HG03442 (cell line): Measurements from ENCODE around the gene TTC21A.
A peak's percentile ranks its signal among the peaks of the same experiment; 100 is the strongest.
"Not testable (repeated sequence)": the region's sequence is repeated elsewhere in the genome, so short reads cannot be mapped to it uniquely, and the experiment has no call there.

Source experiments
- ATAC-seq: cut with Tn5 transposase; IDR thresholded peaks from one replicate; pipeline ENCODE4 v1.9.1; 2021; ENCODE audit warnings: mild to moderate bottlenecking, moderate library complexity; ENCODE audit not compliant: unreplicated experiment

TTC21A gene

GRCh38 chr3:39107388-39108199 lies at the start of gene TTC21A, which contains the start of gene GORASP1:
Gene TTC21A (plus strand): TSS chr3:39107680. CDS start chr3:39107838, 158 bp downstream.
Gene GORASP1 (minus strand): TSS chr3:39107627. CDS start chr3:39107541, 86 bp downstream.
- peak; percentile 55 for ATAC-seq

DNA sequence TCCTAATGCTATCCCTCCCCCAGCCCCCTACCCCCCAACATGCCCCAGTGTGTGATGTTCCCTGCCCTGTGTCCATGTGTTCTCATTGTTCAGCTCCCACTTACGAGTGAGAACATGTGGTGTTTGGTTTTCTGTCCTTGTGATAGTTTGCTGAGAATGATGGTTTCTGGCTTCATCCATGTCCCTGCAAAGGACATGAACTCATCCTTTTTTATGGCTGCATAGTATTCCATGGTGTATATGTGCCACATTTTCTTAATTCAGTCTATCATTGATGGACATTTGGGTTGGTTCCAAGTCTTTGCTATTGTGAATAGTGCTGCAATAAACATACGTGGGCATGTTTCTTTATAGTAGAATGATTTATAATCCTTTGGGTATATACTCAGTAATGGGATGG lies 46.3 kb upstream of the TTC21A start:
- ATAC-seq: not testable (repeated sequence)

DNA sequence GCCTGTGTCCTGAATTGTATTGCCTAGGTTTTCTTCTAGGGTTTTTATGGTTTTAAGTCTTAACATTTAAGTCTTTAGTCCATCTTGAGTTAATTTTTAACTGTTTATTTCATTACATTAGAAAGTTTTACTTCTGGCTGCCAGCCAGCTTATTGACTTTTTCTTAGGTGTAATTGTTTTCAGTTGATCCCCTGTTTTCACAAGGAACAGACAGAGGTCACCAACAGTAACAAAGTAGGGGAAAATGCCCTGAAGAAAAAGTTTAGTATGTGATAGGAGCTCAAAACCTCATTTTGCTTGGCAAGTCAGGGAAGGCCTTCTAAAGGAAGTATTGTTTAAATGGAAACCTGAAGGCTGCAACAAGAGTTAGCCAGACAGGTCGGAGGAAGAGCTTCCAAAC lies 45.3 kb upstream of the TTC21A start:
- no peak for ATAC-seq

GRCh38 chr3:39063143-39063542 lies 44.3 kb upstream of the TTC21A start:
- ATAC-seq: no peak

DNA sequence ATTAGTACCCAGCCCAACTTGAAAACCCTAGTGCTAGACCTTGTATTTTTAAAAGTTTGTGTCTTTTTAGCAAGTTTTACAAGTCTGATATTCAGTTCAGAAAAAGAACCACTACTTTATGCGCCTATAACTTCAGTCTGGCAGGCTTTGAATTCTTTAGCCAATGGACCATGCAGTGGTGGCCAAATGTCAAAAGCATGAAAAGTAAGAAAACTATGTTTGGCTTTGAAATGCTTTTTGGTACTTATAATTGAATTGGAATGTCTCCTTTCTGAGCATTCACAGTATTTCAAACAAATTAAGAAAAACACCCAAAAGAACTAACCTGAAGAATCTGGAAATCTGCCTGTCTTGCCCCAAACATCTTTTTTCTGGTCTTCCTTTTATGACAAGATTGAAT lies 42.8 kb upstream of the TTC21A start:
- ATAC-seq: no peak

GRCh38 chr3:39065197-39065596 lies 42.3 kb upstream of the TTC21A start:
- ATAC-seq: peak; percentile 99

DNA sequence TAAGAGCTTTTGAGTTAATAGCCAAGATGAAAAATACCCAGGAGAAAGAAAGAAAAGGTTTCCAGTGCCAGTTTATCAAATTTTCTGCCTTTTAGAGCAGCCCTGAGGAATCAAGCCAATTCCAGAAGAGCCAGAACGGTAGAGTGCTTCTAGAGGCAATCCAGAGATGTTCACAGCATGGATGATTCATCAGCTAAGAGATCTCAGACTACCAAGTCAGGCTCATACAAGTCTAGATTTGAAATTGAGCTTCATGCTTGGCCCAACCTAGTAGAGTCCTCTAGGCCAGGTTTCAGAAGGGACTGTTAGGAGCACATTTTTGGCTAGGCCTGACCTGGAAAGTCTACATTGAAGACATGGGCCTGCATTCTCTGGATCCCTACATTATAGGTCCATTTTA lies 40.2 kb upstream of the TTC21A start:
- ATAC-seq: no peak

DNA sequence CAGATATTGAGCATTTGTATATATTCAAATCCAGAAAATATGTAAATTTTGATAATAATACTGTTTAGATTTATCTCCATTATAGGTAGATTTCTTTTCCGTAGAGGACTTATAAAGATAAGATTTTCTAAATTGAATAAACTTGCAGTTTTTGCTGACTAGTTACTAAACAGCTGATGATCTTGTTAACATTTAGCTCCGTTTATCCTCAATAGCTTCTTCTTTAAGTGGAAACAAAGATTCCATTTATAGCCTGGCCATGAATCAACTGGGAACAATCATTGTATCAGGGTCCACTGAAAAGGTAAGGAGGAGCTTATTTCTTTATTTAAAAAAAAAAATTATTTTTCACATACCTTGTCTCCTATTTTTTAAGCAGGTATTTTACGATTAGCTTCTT lies 38.9 kb upstream of the TTC21A start:
- ATAC-seq: no peak

- ATAC-seq: no peak
Observed at GRCh38 chr3:39075910-39076309, 31.6 kb upstream of the TTC21A start.

- ATAC-seq: no peak
Observed at GRCh38 chr3:39079530-39079929, 27.9 kb upstream of the TTC21A start.

GRCh38 chr3:39080026-39080425 lies 27.5 kb upstream of the TTC21A start:
- no peak for ATAC-seq

DNA sequence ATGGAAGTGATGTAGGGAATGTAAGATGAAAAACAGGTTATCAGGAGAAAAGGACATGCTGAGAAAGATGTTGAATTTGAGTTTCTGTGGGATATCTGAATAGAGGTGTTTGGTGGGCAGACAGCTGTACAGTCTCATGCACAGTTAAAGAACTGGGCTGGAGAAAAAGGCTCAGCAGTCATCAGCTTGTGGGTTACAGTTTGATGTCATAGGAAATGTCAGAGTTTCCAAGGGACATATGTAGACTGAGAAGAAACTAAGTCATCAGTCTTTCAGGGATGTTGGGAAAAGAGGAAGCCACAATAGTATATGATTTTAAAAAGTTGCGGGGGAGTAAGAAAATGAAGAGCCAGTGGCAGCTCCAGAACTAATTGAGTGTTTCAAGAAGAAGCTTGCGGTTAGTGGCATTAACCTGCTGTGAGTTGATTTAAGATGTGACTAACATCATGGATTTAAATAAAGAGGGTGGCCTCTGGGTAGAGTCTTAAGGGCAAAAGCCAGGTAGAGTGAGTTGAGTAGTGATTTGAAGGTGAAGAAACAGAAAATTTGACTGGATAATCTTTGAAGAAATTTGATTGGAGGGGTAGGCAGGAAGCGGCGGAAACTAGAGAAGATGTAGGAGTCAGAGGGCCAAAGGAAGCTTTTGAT lies 24.7 kb upstream of the TTC21A start:
- no peak for ATAC-seq

- ATAC-seq: no peak
Observed at GRCh38 chr3:39086144-39086543, 21.3 kb upstream of the TTC21A start.

DNA sequence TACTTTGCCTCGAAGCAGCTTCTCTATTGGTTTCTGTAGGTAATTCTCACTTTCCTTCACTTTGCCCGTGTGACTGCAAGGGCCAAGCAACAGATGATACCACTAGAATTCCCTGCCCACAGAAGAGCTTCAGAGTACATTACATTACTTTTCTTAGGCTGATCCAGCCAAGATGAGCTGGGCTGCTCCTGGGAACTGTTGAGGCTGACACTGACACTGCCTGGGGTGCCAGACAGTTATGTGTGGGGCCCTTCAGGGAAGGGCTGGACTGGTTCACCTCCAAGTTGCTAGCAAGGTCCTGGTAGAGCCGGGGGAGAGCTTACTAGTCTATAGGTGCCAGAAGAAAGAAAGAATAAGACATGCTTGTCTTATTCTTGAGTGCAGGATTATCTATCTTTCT lies 19.0 kb upstream of the TTC21A start:
- no peak for ATAC-seq

DNA sequence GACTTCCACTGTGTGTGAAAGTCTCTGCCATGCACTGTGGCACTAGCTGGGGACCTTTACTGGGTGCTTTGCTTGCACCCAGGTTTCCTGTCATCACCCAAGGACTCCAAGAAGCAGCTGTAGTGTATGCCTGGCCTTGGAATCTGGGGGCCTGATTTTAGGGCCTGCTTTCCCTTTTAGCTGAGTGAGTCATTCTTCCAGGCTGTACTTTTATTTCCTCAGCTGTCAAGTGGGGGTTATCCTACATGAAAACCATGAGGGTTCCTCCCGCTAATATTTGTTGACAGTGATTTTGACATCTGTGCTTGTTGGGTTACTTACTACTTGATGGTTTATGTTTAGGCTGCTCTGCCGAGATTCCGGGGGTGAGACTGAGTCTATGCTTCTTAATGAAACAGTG lies 18.6 kb upstream of the TTC21A start:
- ATAC-seq: no peak

GRCh38 chr3:39090922-39091321 lies 16.6 kb upstream of the TTC21A start:
- ATAC-seq: no peak

DNA sequence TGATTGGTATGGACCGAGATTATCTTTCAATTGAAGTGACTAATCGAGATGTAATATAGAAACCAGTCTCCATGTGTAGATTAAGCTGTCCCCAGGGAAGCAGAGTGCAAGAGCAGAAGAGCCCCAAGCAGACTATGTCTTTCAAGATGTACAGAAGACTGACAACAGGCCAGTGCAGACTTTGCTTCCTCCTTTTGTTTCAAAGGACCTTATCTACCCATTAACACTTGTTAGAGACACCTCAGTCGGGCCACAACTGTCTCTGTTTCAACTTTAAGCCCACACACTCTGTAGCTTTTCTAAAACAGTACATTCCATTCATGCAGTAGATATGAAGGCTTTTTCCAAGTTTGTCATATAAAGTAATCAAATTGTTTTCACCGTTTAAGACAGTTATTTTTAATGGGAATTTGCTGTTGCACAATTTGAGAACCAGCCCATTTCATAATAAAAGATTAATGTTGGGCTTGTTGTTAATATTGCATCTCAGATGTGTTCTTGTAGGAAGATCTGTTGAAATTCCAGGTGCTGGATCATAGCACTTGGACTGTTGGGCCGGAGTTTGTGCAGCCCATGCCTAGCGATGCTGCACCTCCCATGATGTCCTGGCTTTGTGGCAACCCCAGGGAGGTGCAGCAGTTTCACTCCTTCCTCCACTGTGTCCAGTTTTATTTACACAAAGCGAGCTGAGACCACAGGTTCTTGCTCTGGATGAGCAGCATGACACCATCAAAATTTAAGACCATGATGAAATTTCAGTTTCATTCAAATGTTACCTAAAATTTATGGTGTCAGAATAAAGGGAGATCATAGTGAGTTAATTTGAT lies 12.4 kb upstream of the TTC21A start:
- no peak for ATAC-seq

GRCh38 chr3:39095778-39096177 lies 11.7 kb upstream of the TTC21A start:
- no peak for ATAC-seq

DNA sequence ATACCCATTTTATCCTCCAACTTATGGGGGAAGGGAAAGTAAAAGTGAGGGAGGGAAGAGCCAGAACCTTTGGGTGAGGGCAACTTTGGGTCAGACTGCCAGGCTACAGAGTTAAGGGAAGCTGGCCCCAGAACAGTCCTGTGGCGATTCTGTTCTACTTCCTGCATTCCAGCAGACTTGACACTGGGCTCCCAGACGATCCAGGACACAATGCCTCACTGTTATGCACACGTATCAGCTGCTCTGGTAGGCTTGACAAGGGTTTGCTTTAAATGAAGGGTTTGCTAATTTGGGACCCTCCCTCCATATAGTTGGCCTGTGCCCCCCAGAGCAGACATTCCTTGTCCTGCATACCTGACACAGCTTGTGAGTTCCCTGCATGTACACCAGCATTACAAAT lies 10.7 kb upstream of the TTC21A start:
- ATAC-seq: no peak

DNA sequence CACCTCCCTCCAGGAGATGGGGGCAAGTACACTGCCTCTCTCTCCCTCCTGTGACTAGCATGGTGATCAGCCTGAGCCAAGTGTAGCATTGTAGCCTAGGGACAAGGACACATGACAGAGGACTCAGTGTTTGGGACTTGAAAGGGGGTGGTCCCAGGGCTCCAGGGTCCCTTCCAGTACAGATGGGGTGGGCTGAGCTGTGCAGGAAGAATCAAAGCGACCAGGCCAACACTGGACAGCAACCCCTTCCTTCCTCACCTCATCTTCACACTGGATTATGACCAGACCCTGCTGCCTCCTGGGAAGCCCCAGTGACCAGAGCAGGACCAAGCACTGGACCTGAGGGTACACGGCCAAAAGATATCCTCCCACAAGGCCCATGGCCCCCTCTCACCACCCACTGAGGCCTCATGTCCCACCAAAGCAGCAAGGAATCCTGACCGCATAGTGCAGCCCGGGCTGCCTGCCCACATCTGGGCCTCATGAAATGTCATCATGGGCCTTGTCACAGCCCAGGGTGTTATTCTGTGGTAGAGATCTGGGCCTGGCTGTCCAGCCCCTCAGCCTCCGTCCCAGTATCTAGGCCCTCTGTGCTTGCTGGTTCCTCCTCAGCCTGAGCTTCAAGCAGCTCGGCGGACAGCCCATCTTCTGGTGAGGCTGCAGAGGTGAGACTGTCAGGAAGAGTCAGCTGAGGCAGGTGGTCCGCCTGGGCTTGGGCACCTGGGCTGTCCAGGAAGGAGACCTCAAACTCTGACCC lies 9.6 kb upstream of the TTC21A start:
- no peak for ATAC-seq

- ATAC-seq: no peak
Observed at GRCh38 chr3:39098473-39099000, 8.9 kb upstream of the TTC21A start.
